Astrocyte (in vitro differentiated cells and primary cell): Measurements from ENCODE around the gene ECHS1.

Source experiments
- EZH2 ChIP-seq: IDR thresholded peaks from 2 replicates; pipeline ENCODE4 v1.6.1; 2012; ENCODE audit warnings: mild to moderate bottlenecking, low read length, inconsistent platforms; ENCODE audit not compliant: insufficient read depth
- TF ChIP-seq, protein P1 (sequence below): IDR thresholded peaks from 2 replicates; pipeline ENCODE4 v1.5.1; 2011; ENCODE audit warnings: low read depth, mild to moderate bottlenecking, inconsistent platforms, low read length, moderate library complexity; ENCODE audit not compliant: insufficient read depth

DNA sequence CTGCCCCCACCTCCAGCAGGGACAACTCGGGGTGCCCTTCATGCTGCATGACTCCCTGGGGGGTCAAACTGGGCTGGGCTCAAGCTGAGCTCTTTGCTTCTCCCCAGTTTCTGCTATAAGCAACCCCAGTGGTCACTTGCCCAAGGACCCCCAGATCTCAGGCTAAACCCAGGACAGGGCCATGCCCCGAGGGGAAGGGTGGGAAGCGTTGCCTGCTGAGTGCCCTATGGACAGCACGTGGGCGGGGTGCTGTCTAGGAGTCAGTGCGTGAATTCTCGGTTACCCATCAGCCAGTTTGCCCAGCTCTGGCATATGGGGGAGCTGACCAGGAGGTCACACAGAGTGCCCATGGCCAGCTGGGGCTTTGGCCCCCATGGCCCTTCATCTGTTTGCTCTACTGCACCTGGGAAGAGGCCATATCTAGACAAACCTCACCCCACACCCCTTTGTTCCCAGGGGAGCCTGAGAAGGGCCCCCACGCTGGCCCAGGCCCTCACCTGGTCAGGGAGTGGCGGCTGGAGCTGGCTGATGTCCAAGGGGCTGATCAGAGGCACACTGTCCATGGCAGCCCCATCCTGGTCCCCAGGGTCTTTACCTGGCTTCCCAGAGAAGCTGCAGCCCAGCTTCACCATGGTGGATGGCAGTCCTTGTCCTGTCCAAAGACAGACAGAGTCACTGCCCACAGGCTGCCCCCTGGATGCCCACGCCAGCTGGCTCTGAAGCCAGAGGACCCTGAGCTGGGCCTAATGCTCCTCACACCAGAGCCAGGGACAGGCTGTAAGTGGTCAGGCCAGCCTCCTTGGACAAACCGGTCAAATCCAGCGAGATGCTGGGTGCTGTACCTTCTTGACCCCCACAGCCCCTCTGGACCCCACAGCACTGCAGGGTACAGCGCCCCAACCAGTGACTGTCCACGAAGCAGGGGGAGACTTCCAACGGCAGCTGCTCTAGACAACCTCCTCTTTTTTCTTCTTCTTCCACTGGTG lies 44.5 kb downstream of the ECHS1 start:
- TF ChIP-seq, protein P1, sequence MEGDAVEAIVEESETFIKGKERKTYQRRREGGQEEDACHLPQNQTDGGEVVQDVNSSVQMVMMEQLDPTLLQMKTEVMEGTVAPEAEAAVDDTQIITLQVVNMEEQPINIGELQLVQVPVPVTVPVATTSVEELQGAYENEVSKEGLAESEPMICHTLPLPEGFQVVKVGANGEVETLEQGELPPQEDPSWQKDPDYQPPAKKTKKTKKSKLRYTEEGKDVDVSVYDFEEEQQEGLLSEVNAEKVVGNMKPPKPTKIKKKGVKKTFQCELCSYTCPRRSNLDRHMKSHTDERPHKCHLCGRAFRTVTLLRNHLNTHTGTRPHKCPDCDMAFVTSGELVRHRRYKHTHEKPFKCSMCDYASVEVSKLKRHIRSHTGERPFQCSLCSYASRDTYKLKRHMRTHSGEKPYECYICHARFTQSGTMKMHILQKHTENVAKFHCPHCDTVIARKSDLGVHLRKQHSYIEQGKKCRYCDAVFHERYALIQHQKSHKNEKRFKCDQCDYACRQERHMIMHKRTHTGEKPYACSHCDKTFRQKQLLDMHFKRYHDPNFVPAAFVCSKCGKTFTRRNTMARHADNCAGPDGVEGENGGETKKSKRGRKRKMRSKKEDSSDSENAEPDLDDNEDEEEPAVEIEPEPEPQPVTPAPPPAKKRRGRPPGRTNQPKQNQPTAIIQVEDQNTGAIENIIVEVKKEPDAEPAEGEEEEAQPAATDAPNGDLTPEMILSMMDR: no peak
- no peak for TF ChIP-seq EZH2
